Limb (tissue), 2 donors: Measurements from ENCODE around the gene C1orf35.

ENCODE experiments used
- DNase-seq, 2 donors: peaks; one replicate each; pipeline ENCODE4 v3.0.0-alpha.2; 2016; ENCODE audit errors: extremely low spot score in 2 of 2

The C1orf35 gene

GRCh38 chr1:228102791-228103620, at the start of gene C1orf35:
TSS of gene C1orf35 (minus strand) at chr1:228103325. CDS start at chr1:228103227, 98 bp downstream.
- peak; percentile 95 to 98 for DNase-seq

GRCh38 chr1:228152918-228153258, 49.8 kb upstream of the C1orf35 start:
- no peak for DNase-seq

GRCh38 chr1:228152097-228152917, 49.2 kb upstream of the C1orf35 start:
- no peak for DNase-seq

GRCh38 chr1:228151180-228151925, 48.2 kb upstream of the C1orf35 start:
- peak in 1 of 2 donors; percentile 29 for DNase-seq

GRCh38 chr1:228150461-228151179, 47.5 kb upstream of the C1orf35 start:
- DNase-seq, result peak; percentile 58 to 70

- no peak for DNase-seq
Observed at GRCh38 chr1:228150120-228150460, 47.0 kb upstream of the C1orf35 start.

GRCh38 chr1:228149406-228150119, 46.4 kb upstream of the C1orf35 start, which contains the start of gene GJC2:
TSS of gene GJC2 (plus strand) at chr1:228149930. CDS start at chr1:228157759, 7,829 bp downstream.
- DNase-seq, result peak in 1 of 2 donors; percentile 43

- peak in 1 of 2 donors; percentile 25 for DNase-seq
Observed at GRCh38 chr1:228148935-228149405, 45.8 kb upstream of the C1orf35 start.

GRCh38 chr1:228148196-228148861, 45.2 kb upstream of the C1orf35 start:
- peak in 1 of 2 donors; percentile 25 for DNase-seq

GRCh38 chr1:228147768-228148167, 44.6 kb upstream of the C1orf35 start:
- DNase-seq, result no peak

- peak in 1 of 2 donors; percentile 26 for DNase-seq
Observed at GRCh38 chr1:228147151-228147693, 44.1 kb upstream of the C1orf35 start.

- DNase-seq, result no peak
Observed at GRCh38 chr1:228146417-228147150, 43.5 kb upstream of the C1orf35 start.

GRCh38 chr1:228145463-228146416, 42.6 kb upstream of the C1orf35 start:
- peak in 1 of 2 donors; percentile 23 for DNase-seq

- no peak for DNase-seq
Observed at GRCh38 chr1:228144993-228145343, 41.8 kb upstream of the C1orf35 start.

- DNase-seq, result no peak
Observed at GRCh38 chr1:228144193-228144992, 41.3 kb upstream of the C1orf35 start.

GRCh38 chr1:228143480-228144192, 40.5 kb upstream of the C1orf35 start:
- no peak for DNase-seq
